Fibroblast of lung (primary cell): ENCODE measurements around the gene PPP2R5C. TPM values are rescaled to one million over a fixed set of nuclear protein-coding genes. Genes with fewer than 3 reads are reported as not detected.

Experiments
- DNase-seq, 2 donors: peaks; one replicate each; pipeline versions ENCODE4 v3.0.0 to v3.0.0-alpha.2; 2010; ENCODE audit warnings: low read depth in 2 of 2
- H2AFZ ChIP-seq: 2 replicates; pipeline ENCODE4 v1.5.1; 2012; ENCODE audit warnings: low read length, control low read depth, inconsistent platforms
- H3K27ac ChIP-seq: 2 replicates; pipeline ENCODE4 v1.5.1; 2011; ENCODE audit warnings: low read length, control low read depth; ENCODE audit not compliant: insufficient read depth
- H3K27me3 ChIP-seq: 2 replicates; pipeline ENCODE4 v1.5.1; 2011; ENCODE audit warnings: mild to moderate bottlenecking, low read length; ENCODE audit not compliant: control insufficient read depth, insufficient read depth
- H3K36me3 ChIP-seq: 2 replicates; pipeline ENCODE4 v1.5.1; 2011; ENCODE audit warnings: low read length; ENCODE audit not compliant: control insufficient read depth, insufficient read depth
- H3K4me1 ChIP-seq: 2 replicates; pipeline ENCODE4 v1.5.1; 2011; ENCODE audit warnings: low read length; ENCODE audit not compliant: control insufficient read depth, insufficient read depth; ENCODE audit errors: extremely low read depth
- H3K4me2 ChIP-seq: 2 replicates; pipeline ENCODE4 v1.5.1; 2011; ENCODE audit warnings: low read length, control low read depth; ENCODE audit not compliant: insufficient read depth; ENCODE audit errors: extremely low read depth
- H3K4me3 ChIP-seq, 4 experiments: fragments of 200-600 bp in 1 of 4; sonication (generic) in 1 of 4; replicated peaks in 1 of 4; 2 replicates each; pipeline ENCODE4 v1.5.1; 2011 to 2016; ENCODE audit warnings: low read length in 4 of 4, low read depth in 3 of 4, mild to moderate bottlenecking in 3 of 4, control low read depth in 2 of 4, inconsistent platforms in 1 of 4, mixed read lengths in 1 of 4; ENCODE audit not compliant: insufficient read depth in 1 of 4; ENCODE audit errors: control extremely low read depth in 1 of 4
- H3K79me2 ChIP-seq: 2 replicates; pipeline ENCODE4 v1.5.1; 2012; ENCODE audit warnings: mild to moderate bottlenecking, low read length, inconsistent platforms; ENCODE audit not compliant: control insufficient read depth, insufficient read depth
- H3K9ac ChIP-seq: 2 replicates; pipeline ENCODE4 v1.5.1; 2011; ENCODE audit warnings: mild to moderate bottlenecking, low read length, control low read depth; ENCODE audit not compliant: insufficient read depth
- H3K9me3 ChIP-seq: 2 replicates; pipeline ENCODE4 v1.5.1; 2012; ENCODE audit warnings: low read depth, low read length; ENCODE audit not compliant: control insufficient read depth, insufficient read depth
- H4K20me1 ChIP-seq: 2 replicates; pipeline ENCODE4 v1.5.1; 2011; ENCODE audit warnings: low read length; ENCODE audit not compliant: control insufficient read depth, insufficient read depth; ENCODE audit errors: extremely low read depth
- EZH2 ChIP-seq: IDR thresholded peaks from 2 replicates; pipeline ENCODE4 v1.5.1; 2012; ENCODE audit warnings: low read length, control low read depth, mild to moderate bottlenecking; ENCODE audit errors: missing control alignments
- polyA plus RNA-seq, 2 donors: library from polyadenylated mRNA; depleted of rRNA in 1 of 2; stranded (reverse) in 1 of 2; unstranded in 1 of 2; fragments of >200 nt; gene quantifications; 2 replicates each; pipeline ENCODE4 v1.2.1, GENCODE V29; 2011 to 2012; ENCODE audit warnings: missing spikeins in 1 of 2
- total RNA-seq: library from RNA; depleted of rRNA; stranded (reverse); fragments of >200 nt; gene quantifications from 2 replicates; pipeline ENCODE4 v1.2.1, GENCODE V29; 2014
- TF ChIP-seq, protein P1 (sequence below), 2 donors: IDR thresholded peaks in 1 of 2; conservative IDR thresholded peaks in 1 of 2; 1 replicate in 1 of 2; 2 replicates in 1 of 2; pipeline ENCODE4 v1.5.1; 2011 to 2012; ENCODE audit warnings: low read length in 2 of 2, control low read depth in 1 of 2, inconsistent platforms in 1 of 2, low read depth in 1 of 2, mild to moderate bottlenecking in 1 of 2

Gene PPP2R5C
- total and polyA plus RNA-seq, 2 donors (not counting 1 experiment from before 2014, with no cell fraction given), result 86.0 to 116 TPM

DNA sequence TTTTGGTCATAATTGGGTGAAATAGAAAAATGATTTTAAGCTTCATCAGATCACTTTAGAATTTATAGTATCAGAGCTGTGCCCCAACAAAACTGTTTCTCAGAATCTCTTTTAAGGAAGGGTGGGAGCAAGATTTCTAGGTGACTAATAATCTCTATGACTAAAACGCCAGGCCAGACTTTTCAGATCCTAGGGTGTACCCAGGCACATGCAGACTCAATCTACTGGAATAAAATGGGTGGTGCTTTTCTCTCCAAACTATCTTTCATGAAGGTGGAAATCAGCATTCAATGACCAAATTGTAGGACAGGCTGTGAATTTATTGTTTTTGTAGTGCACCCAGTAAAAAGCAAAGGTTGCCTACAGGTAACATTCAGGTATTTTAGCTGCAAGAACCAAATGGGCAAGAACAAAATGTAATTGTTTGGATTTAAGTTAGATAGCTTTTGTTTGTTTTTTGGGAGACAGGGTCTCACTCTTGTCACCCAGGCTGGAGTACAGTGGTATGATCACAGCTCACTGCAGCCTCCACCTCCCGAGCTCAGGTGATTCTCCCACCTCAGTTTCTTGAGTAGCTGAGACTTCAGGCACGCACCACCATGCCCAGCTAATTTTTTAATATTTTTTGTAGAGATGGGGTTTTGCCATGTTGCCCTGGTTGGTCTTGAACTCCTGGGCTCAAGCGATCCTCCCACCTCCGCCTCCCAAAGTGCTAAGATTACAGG is 49.5 kb downstream of the PPP2R5C start:
- H3K79me2 ChIP-seq, result peaks cover 55% of the 10 kb centered on the region
- TF ChIP-seq, protein P1, sequence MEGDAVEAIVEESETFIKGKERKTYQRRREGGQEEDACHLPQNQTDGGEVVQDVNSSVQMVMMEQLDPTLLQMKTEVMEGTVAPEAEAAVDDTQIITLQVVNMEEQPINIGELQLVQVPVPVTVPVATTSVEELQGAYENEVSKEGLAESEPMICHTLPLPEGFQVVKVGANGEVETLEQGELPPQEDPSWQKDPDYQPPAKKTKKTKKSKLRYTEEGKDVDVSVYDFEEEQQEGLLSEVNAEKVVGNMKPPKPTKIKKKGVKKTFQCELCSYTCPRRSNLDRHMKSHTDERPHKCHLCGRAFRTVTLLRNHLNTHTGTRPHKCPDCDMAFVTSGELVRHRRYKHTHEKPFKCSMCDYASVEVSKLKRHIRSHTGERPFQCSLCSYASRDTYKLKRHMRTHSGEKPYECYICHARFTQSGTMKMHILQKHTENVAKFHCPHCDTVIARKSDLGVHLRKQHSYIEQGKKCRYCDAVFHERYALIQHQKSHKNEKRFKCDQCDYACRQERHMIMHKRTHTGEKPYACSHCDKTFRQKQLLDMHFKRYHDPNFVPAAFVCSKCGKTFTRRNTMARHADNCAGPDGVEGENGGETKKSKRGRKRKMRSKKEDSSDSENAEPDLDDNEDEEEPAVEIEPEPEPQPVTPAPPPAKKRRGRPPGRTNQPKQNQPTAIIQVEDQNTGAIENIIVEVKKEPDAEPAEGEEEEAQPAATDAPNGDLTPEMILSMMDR (conservative IDR thresholded peaks at IDR 0.05 in 1 of 2, IDR thresholded peaks at IDR 0.05 in 1 of 2; ENCODE audit: low read depth in 1 of 2, low read length in 2 of 2), result no peak
- no peak for TF ChIP-seq EZH2
- H3K27ac ChIP-seq, result peak overlapping the region; percentile 99
- H2AFZ ChIP-seq, result no peak overlapping the region
- H3K4me1 ChIP-seq, result no peaks in the 10 kb centered on the region
- no peaks in the 10 kb centered on the region for H3K27me3 ChIP-seq
- peak overlapping the region; percentile 75 for H3K4me2 ChIP-seq
- peak; percentile 27 to 52 for DNase-seq
- H3K36me3 ChIP-seq, result no peaks in the 10 kb centered on the region
- H3K9me3 ChIP-seq, result no peaks in the 10 kb centered on the region
- peak overlapping the region; percentile 62 to 90 (median 74) for H3K4me3 ChIP-seq
- no peak overlapping the region for H3K9ac ChIP-seq
- no peaks in the 10 kb centered on the region for H4K20me1 ChIP-seq

DNA sequence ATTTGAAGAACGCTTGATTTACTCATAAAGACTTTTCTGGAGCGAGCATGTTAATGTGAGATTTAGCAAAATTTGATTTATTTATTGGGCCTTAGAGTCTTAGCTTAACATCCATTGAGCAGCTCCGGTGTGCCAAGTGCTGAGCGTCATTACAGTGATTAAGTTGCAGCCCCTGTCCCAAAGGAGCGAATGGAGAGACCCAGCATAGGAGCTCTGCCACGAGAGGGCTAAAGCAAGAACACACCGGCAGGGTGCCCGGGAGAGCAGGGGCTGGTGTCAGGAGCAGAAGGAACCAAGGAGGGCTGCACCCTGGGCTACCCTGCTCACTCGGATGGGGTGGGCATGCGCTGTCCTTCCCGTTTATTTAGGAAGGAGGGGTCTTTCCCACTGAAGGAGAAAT is 50.6 kb downstream of the PPP2R5C start:
- Histone ChIP-seq H3K9ac (no peak overlapping the region), H3K4me3 (peak overlapping the region in 1 of 4 experiments; percentile 1), H3K27ac (no peak overlapping the region), H3K36me3 (no peaks in the 10 kb centered on the region), H3K4me2 (peak overlapping the region; percentile 60), H3K79me2 (peaks cover 62% of the 10 kb centered on the region), H2AFZ (no peak overlapping the region), H3K4me1 (no peaks in the 10 kb centered on the region), H3K9me3 (no peaks in the 10 kb centered on the region), H3K27me3 (no peaks in the 10 kb centered on the region), H4K20me1 (no peaks in the 10 kb centered on the region)
- no peak for TF ChIP-seq EZH2
- TF ChIP-seq, protein P1 (conservative IDR thresholded peaks at IDR 0.05 in 1 of 2, IDR thresholded peaks at IDR 0.05 in 1 of 2; ENCODE audit: low read depth in 1 of 2, low read length in 2 of 2), result no peak
- DNase-seq, result no peak

DNA sequence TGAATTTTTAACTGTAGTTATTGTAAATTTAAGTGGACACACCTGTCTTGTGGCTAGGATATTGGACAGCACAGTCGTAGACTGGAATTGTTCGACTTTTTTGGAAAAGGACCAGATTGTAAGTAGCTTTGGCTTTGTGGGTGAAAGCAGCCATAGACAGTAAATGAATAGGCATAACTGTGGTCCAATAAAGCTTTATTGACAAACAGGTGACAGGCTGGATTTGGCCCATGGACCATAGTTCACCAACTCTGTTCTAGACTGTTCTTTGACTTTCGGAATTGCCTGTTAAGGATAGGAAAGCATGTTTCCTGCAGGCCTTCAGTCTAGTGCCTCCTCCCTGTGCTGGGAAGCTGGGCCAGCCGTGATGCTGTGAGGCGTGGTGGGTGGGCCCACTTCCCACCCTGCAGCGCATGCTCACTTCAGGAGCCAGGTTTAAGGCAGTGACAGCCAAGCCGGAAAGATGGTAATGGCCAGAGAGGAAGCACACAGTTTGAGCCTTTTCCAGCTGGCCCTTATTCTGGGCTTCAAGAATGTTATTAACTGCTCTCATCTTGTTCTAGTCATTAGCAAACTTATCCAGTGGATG is 51.8 kb downstream of the PPP2R5C start:
- Histone ChIP-seq H3K4me1 (no peaks in the 10 kb centered on the region), H4K20me1 (no peaks in the 10 kb centered on the region), H3K4me3 (no peak overlapping the region), H2AFZ (no peak overlapping the region), H3K79me2 (peaks cover 74% of the 10 kb centered on the region), H3K36me3 (no peaks in the 10 kb centered on the region), H3K9ac (no peak overlapping the region), H3K9me3 (no peaks in the 10 kb centered on the region), H3K27ac (no peak overlapping the region), H3K4me2 (no peak overlapping the region), H3K27me3 (no peaks in the 10 kb centered on the region)
- DNase-seq, result no peak
- TF ChIP-seq, protein P1 (conservative IDR thresholded peaks at IDR 0.05 in 1 of 2, IDR thresholded peaks at IDR 0.05 in 1 of 2; ENCODE audit: low read depth in 1 of 2, low read length in 2 of 2), result no peak
- TF ChIP-seq EZH2, result no peak
